Mammary epithelial cell (primary cell): Measurements from ENCODE around the gene AFF2.

Experiments used
- CTCF ChIP-seq, 2 donors: IDR thresholded peaks in 1 of 2; conservative IDR thresholded peaks in 1 of 2; 2 replicates each; pipeline ENCODE4 v1.5.1; 2011 to 2012; ENCODE audit warnings: inconsistent platforms in 2 of 2, low read length in 2 of 2, mild to moderate bottlenecking in 2 of 2, control low read depth in 1 of 2, low read depth in 1 of 2; ENCODE audit not compliant: insufficient read depth in 1 of 2; ENCODE audit errors: extremely low read depth in 1 of 2
- EZH2 ChIP-seq: IDR thresholded peaks from 2 replicates; pipeline ENCODE4 v1.6.1; 2012; ENCODE audit warnings: low read length, inconsistent platforms, borderline replicate concordance

DNA sequence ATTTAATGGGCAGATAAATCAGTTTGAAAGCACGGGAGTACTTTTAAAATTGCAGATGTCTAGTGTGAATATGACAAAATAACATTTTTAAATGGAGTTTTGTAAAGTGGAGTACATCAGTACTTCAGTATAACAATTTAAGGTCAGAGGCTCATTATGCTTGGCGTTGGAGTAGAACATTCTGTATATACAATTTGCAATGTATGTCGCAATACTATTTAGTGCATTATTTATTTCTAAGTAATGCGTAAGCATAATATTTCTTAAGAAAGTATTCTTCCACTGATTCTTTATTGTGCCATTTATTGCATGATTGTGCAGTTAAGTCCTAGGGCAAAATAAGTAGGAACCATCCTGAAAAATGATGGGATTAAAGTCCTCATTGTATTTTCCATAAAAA lies 461.6 kb downstream of the AFF2 start:
- TF ChIP-seq CTCF (conservative IDR thresholded peaks at IDR 0.05 in 1 of 2, IDR thresholded peaks at IDR 0.05 in 1 of 2; ENCODE audit: extremely low read depth in 1 of 2, insufficient read depth in 1 of 2, low read depth in 1 of 2, low read length in 2 of 2): no peak
- no peak for TF ChIP-seq EZH2
